Caco-2 (cell line): Measurements from ENCODE around the gene SNN. TPM values are rescaled to one million over a fixed set of nuclear protein-coding genes. Genes with fewer than 3 reads are reported as not detected.

Experiments
- BruUV-seq: library from RNA; stranded (reverse); fragments of 400-500 nt; replicated peaks from 2 replicates; lab custom pipeline; 2021; lab: Mats Ljungman, UMichigan
- CTCF ChIA-PET: fragments of 300-600 bp; sonication (Branson Sonifier 250); formaldehyde crosslinking; loops from one replicate; lab custom pipeline; 2022; ENCODE audit warnings: antibody characterized with exemption; lab: Charles Lee
- POLR2A ChIA-PET: fragments of 300-600 bp; sonication (Branson Sonifier 250); formaldehyde crosslinking; loops from one replicate; lab custom pipeline; 2022; ENCODE audit warnings: antibody characterized with exemption; lab: Charles Lee
- DNase-seq, 2 experiments: peaks; one replicate each; pipeline versions ENCODE4 v3.0.0 to v3.0.0-alpha.2; 2020 to 2022
- H3K27me3 ChIP-seq: replicated peaks from 2 replicates; pipeline ENCODE4 v1.6.0; 2011; ENCODE audit warnings: low read length; ENCODE audit not compliant: control insufficient read depth, insufficient read depth
- H3K36me3 ChIP-seq: 2 replicates; pipeline ENCODE4 v1.5.1; 2011; ENCODE audit warnings: low read length; ENCODE audit not compliant: control insufficient read depth, insufficient read depth
- H3K4me1 ChIP-seq: fragments of 250-450 bp; sonication (Bioruptor Pico); 2 replicates; pipeline ENCODE4 v1.5.1; 2020; ENCODE audit warnings: mild to moderate bottlenecking
- H3K4me3 ChIP-seq: 2 replicates; pipeline ENCODE4 v1.5.1; 2011; ENCODE audit warnings: low read depth, mild to moderate bottlenecking, control low read depth, low read length
- H3K9me3 ChIP-seq: fragments of 250-450 bp; sonication (Bioruptor Pico); 2 replicates; pipeline ENCODE4 v1.5.1; 2020; ENCODE audit warnings: mild to moderate bottlenecking, moderate library complexity
- H3K27ac Mint-ChIP-seq: one replicate; pipeline ENCODE4 v1.8.0; 2022; ENCODE audit warnings: mixed read lengths; ENCODE audit not compliant: unreplicated experiment
- H3K27me3 Mint-ChIP-seq: one replicate; pipeline ENCODE4 v1.8.0; 2022; ENCODE audit warnings: mixed read lengths; ENCODE audit not compliant: insufficient read depth, unreplicated experiment
- H3K36me3 Mint-ChIP-seq: one replicate; pipeline ENCODE4 v1.8.0; 2022; ENCODE audit warnings: mild to moderate bottlenecking, mixed read lengths; ENCODE audit not compliant: insufficient read depth, unreplicated experiment
- H3K4me1 Mint-ChIP-seq: one replicate; pipeline ENCODE4 v1.8.0; 2022; ENCODE audit warnings: low read depth, mixed read lengths; ENCODE audit not compliant: unreplicated experiment
- H3K4me3 Mint-ChIP-seq: one replicate; pipeline ENCODE4 v1.8.0; 2022; ENCODE audit warnings: mild to moderate bottlenecking, moderate library complexity, mixed read lengths; ENCODE audit not compliant: unreplicated experiment
- H3K9me3 Mint-ChIP-seq: one replicate; pipeline ENCODE4 v1.8.0; 2022; ENCODE audit warnings: mixed read lengths; ENCODE audit not compliant: unreplicated experiment
- CTCF ChIP-seq, 2 experiments: fragments of 200-600 bp in 1 of 2; IDR thresholded peaks; 1 replicate in 1 of 2; 2 replicates in 1 of 2; pipeline versions ENCODE4 v1.5.1 to v1.8.0; 2011 to 2022; ENCODE audit warnings: antibody characterized with exemption in 1 of 2, control low read depth in 1 of 2, inconsistent platforms in 1 of 2, low read depth in 1 of 2, low read length in 1 of 2, mild to moderate bottlenecking in 1 of 2, moderate library complexity in 1 of 2; ENCODE audit not compliant: insufficient read depth in 1 of 2, severe bottlenecking in 1 of 2, unreplicated experiment in 1 of 2
- intact Hi-C: fragments of 100-400 bp; cut with micrococcal nuclease; formaldehyde crosslinking; loops from one replicate; pipeline ENCODE4 v1.10.0; 2022; ENCODE audit not compliant: unreplicated experiment
- total RNA-seq: library from RNA; stranded (reverse); gene quantifications from 2 replicates; pipeline ENCODE4 v1.2.3, GENCODE V29; 2022

Gene SNN
- total RNA-seq, 1 experiment from 2014 or later = 12.8 TPM

GRCh38 chr16:11624205-11624604, 44.0 kb upstream of the SNN start:
- Mint-ChIP-seq H3K36me3 (no peaks in the 10 kb centered on the region), H3K27me3 (no peaks in the 10 kb centered on the region), H3K4me1 (no peaks in the 10 kb centered on the region), H3K4me3 (no peak overlapping the region), H3K27ac (no peak overlapping the region), H3K9me3 (no peaks in the 10 kb centered on the region)
- DNase-seq = no peak
- POLR2A ChIA-PET = no interaction called here
- Histone ChIP-seq H3K4me1 (peaks cover 5% of the 10 kb centered on the region; the same call in 1 of the 2 replicates), H3K36me3 (no peaks in the 10 kb centered on the region), H3K4me3 (no peak overlapping the region), H3K9me3 (no peaks in the 10 kb centered on the region), H3K27me3 (no peaks in the 10 kb centered on the region)
- TF ChIP-seq CTCF (IDR thresholded peaks at IDR 0.05; ENCODE audit: insufficient read depth in 1 of 2, low read depth in 1 of 2, low read length in 1 of 2, severe bottlenecking in 1 of 2, unreplicated experiment in 1 of 2) = no peak
- no TSS peak for BruUV-seq
- intact Hi-C loops = no loop called here
- CTCF ChIA-PET = no interaction called here

- DNase-seq = no peak
- H3K9me3 Mint-ChIP-seq = no peaks in the 10 kb centered on the region
- H3K36me3 ChIP-seq = no peaks in the 10 kb centered on the region
- no peaks in the 10 kb centered on the region for H3K27me3 Mint-ChIP-seq
- no peaks in the 10 kb centered on the region for H3K27me3 ChIP-seq
- H3K9me3 ChIP-seq = no peaks in the 10 kb centered on the region
- no peak overlapping the region for H3K4me3 Mint-ChIP-seq
- POLR2A ChIA-PET = no interaction called here
- no peak overlapping the region for H3K4me3 ChIP-seq
- peaks cover 5% of the 10 kb centered on the region; the same call in 1 of the 2 replicates for H3K4me1 ChIP-seq
- no peak for TF ChIP-seq CTCF (IDR thresholded peaks at IDR 0.05; ENCODE audit: insufficient read depth in 1 of 2, low read depth in 1 of 2, low read length in 1 of 2, severe bottlenecking in 1 of 2, unreplicated experiment in 1 of 2)
- intact Hi-C loops = no loop called here
- no peaks in the 10 kb centered on the region for H3K36me3 Mint-ChIP-seq
- CTCF ChIA-PET = interaction anchor here (0.7 kb wide), 1 partner anchor 204 kb away, joined by 3 read pairs; no protein-coding TSS in a partner anchor
- no TSS peak for BruUV-seq
- H3K27ac Mint-ChIP-seq = no peak overlapping the region
- H3K4me1 Mint-ChIP-seq = no peaks in the 10 kb centered on the region
Observed at GRCh38 chr16:11624636-11625607, 43.3 kb upstream of the SNN start.

- no peaks in the 10 kb centered on the region for H3K4me1 Mint-ChIP-seq
- H3K4me3 Mint-ChIP-seq = no peak overlapping the region
- no peaks in the 10 kb centered on the region for H3K9me3 Mint-ChIP-seq
- H3K27ac Mint-ChIP-seq = no peak overlapping the region
- Histone ChIP-seq H3K36me3 (no peaks in the 10 kb centered on the region), H3K27me3 (no peaks in the 10 kb centered on the region), H3K9me3 (no peaks in the 10 kb centered on the region), H3K4me1 (peaks cover 5% of the 10 kb centered on the region; the same call in 1 of the 2 replicates), H3K4me3 (no peak overlapping the region)
- DNase-seq = no peak
- H3K36me3 Mint-ChIP-seq = no peaks in the 10 kb centered on the region
- CTCF ChIA-PET = interaction anchor here (0.7 kb wide), 1 partner anchor 205 kb away, joined by 3 read pairs; no protein-coding TSS in a partner anchor
- TF ChIP-seq CTCF (IDR thresholded peaks at IDR 0.05; ENCODE audit: insufficient read depth in 1 of 2, low read depth in 1 of 2, low read length in 1 of 2, severe bottlenecking in 1 of 2, unreplicated experiment in 1 of 2) = no peak
- no TSS peak for BruUV-seq
- POLR2A ChIA-PET = no interaction called here
- H3K27me3 Mint-ChIP-seq = no peaks in the 10 kb centered on the region
- intact Hi-C loops = no loop called here
Observed at GRCh38 chr16:11625769-11626168, 42.5 kb upstream of the SNN start.
